ENCODE measurements around the gene RFC1. TPM values are rescaled to one million over a fixed set of nuclear protein-coding genes. Genes with fewer than 3 reads are reported as not detected.

The RFC1 gene
- total and polyA plus RNA-seq, 2 experiments from 2014 or later: 26.0 to 44.0 TPM

DNA sequence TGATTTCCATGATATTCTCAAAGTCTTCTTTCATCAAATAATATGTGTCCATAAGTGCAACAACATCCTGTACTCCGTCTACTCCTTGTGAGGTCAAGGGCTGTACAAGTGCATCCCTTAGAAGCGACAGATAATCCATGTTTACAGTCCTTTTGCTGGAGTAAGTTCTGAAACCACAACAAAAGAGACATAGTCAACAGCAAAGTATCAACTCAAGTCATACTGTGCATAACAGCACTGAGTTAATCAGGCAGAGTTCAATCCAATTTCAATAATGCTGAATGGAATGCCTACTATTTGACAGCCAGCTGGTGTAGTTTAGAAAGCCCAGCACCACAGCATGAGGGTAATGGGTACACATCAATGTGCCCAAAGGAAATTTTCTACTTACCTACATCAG is 74.5 kb downstream of the RFC1 start:
- H2AFZ ChIP-seq: no peak overlapping the region
- peaks cover 2% of the 10 kb centered on the region for H4K20me1 ChIP-seq (ENCODE audit: insufficient read depth, poor library complexity, severe bottlenecking)
- TF ChIP-seq EZH2 (IDR thresholded peaks at IDR 0.05; ENCODE audit: borderline replicate concordance): no peak
- TF ChIP-seq EZH2phosphoT487 (IDR thresholded peaks at IDR 0.05; ENCODE audit: low read depth, severe bottlenecking, unreplicated experiment): no peak
- TF ChIP-seq, protein P1, sequence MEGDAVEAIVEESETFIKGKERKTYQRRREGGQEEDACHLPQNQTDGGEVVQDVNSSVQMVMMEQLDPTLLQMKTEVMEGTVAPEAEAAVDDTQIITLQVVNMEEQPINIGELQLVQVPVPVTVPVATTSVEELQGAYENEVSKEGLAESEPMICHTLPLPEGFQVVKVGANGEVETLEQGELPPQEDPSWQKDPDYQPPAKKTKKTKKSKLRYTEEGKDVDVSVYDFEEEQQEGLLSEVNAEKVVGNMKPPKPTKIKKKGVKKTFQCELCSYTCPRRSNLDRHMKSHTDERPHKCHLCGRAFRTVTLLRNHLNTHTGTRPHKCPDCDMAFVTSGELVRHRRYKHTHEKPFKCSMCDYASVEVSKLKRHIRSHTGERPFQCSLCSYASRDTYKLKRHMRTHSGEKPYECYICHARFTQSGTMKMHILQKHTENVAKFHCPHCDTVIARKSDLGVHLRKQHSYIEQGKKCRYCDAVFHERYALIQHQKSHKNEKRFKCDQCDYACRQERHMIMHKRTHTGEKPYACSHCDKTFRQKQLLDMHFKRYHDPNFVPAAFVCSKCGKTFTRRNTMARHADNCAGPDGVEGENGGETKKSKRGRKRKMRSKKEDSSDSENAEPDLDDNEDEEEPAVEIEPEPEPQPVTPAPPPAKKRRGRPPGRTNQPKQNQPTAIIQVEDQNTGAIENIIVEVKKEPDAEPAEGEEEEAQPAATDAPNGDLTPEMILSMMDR (IDR thresholded peaks at IDR 0.05; ENCODE audit: poor library complexity): no peak
- peaks cover 3% of the 10 kb centered on the region for H3K36me3 ChIP-seq (replicated peaks; ENCODE audit: insufficient read depth, low read depth)
- no peak for DNase-seq (ENCODE audit: low spot score)
- H3K79me2 ChIP-seq: no peaks in the 10 kb centered on the region
- H3K27me3 ChIP-seq: no peaks in the 10 kb centered on the region
- H3K27ac ChIP-seq: no peak overlapping the region
- H3K4me3 ChIP-seq: no peak overlapping the region
- no peaks in the 10 kb centered on the region for H3K4me1 ChIP-seq (ENCODE audit: insufficient read depth)
- no peaks in the 10 kb centered on the region for H3K9me3 ChIP-seq (ENCODE audit: low read depth)
- H3K9me2 ChIP-seq (replicated peaks; ENCODE audit: insufficient read depth): no peaks in the 10 kb centered on the region
- 98% methylated on average over 2 of the region's 2 CpGs for WGBS (ENCODE audit: low lambda C conversion rate, missing lambda C conversion rate)
- H3K4me2 ChIP-seq: no peak overlapping the region

DNA sequence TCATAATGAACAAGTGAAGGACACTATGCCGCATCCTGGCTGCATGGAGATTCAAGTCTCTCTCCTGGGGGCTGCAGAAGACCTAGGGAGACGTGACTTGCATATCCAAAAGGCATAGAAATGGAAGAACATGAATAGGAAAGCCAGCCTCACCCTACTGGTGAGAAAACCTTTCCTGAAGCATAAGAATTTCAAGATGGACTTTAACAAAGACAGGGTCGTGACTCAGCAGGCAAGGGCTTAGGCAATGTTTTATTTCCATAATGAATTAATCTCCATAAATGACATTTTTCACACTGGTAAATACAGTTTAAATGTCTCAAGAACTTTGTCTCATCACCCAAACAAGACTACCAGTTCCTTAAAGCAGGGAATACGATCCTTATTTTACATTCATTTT is 78.9 kb downstream of the RFC1 start:
- Histone ChIP-seq H3K27me3 (no peaks in the 10 kb centered on the region), H3K4me2 (no peak overlapping the region), H3K36me3 (replicated peaks; ENCODE audit: insufficient read depth, low read depth) (peaks cover 3% of the 10 kb centered on the region), H4K20me1 (ENCODE audit: insufficient read depth, poor library complexity, severe bottlenecking) (peaks cover under 1% of the 10 kb centered on the region), H3K27ac (no peak overlapping the region), H2AFZ (no peak overlapping the region), H3K9me3 (ENCODE audit: low read depth) (no peaks in the 10 kb centered on the region), H3K79me2 (no peaks in the 10 kb centered on the region), H3K9me2 (replicated peaks; ENCODE audit: insufficient read depth) (no peaks in the 10 kb centered on the region), H3K4me1 (ENCODE audit: insufficient read depth) (no peaks in the 10 kb centered on the region), H3K4me3 (no peak overlapping the region)
- DNase-seq (ENCODE audit: low spot score): no peak
- WGBS (ENCODE audit: low lambda C conversion rate, missing lambda C conversion rate): 93% methylated on average over 4 of the region's 4 CpGs
- no peak for TF ChIP-seq EZH2 (IDR thresholded peaks at IDR 0.05; ENCODE audit: borderline replicate concordance)
- TF ChIP-seq EZH2phosphoT487 (IDR thresholded peaks at IDR 0.05; ENCODE audit: low read depth, severe bottlenecking, unreplicated experiment): no peak

DNA sequence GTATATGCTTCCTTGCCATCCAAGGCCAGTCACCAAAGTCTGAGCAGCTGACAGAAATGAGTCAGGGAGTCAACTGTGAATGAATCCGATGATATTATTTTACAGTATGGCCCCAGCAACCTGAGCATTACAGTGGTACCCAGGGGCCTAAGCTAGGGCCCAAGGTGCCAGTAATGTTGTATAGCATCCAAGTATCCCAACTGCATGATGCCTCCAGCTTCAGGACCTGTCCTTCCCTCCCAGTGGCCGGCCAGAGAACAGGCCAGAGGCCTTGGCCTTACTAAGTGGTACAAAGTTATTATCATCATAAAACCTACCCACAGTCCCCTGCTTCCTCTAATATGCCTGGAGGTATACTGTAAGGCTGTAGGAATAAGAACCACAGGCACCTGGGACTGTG is 79.9 kb downstream of the RFC1 start:
- Histone ChIP-seq H3K36me3 (replicated peaks; ENCODE audit: insufficient read depth, low read depth) (no peaks in the 10 kb centered on the region), H3K4me1 (ENCODE audit: insufficient read depth) (no peaks in the 10 kb centered on the region), H3K9me2 (replicated peaks; ENCODE audit: insufficient read depth) (no peaks in the 10 kb centered on the region), H3K4me2 (no peak overlapping the region), H3K27me3 (no peaks in the 10 kb centered on the region), H3K79me2 (no peaks in the 10 kb centered on the region), H3K27ac (no peak overlapping the region), H2AFZ (no peak overlapping the region), H3K9me3 (ENCODE audit: low read depth) (no peaks in the 10 kb centered on the region), H3K4me3 (no peak overlapping the region), H4K20me1 (ENCODE audit: insufficient read depth, poor library complexity, severe bottlenecking) (no peaks in the 10 kb centered on the region)
- TF ChIP-seq EZH2 (IDR thresholded peaks at IDR 0.05; ENCODE audit: borderline replicate concordance): no peak
- TF ChIP-seq, protein P1 (IDR thresholded peaks at IDR 0.05; ENCODE audit: poor library complexity): no peak
- WGBS (ENCODE audit: low lambda C conversion rate, missing lambda C conversion rate): 97% methylated on average over 2 of the region's 2 CpGs
- DNase-seq (ENCODE audit: low spot score): no peak

DNA sequence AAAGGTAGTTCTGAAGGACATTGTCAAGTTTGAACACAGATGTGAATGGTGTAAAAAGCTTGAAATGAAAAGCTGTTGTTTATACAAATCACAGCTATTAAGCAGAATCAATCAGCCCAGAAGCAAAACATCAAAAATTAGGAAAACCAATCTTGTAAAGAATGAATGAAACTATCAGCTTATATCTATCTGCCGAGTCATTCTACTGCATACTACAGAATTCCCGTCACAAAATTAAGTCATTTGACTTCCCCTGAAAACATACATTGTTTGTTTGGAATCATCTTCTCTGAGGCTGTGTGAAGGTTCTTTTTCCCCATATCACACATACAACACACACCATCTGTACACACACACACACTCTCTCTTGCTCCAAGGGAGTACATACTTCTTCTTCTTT is 80.3 kb downstream of the RFC1 start:
- H3K27ac ChIP-seq: no peak overlapping the region
- no peak overlapping the region for H3K4me3 ChIP-seq
- no peaks in the 10 kb centered on the region for H3K79me2 ChIP-seq
- H3K9me3 ChIP-seq (ENCODE audit: low read depth): no peaks in the 10 kb centered on the region
- TF ChIP-seq EZH2phosphoT487 (IDR thresholded peaks at IDR 0.05; ENCODE audit: low read depth, severe bottlenecking, unreplicated experiment) (no peak), EZH2 (IDR thresholded peaks at IDR 0.05; ENCODE audit: borderline replicate concordance) (no peak)
- TF ChIP-seq, protein P1 (IDR thresholded peaks at IDR 0.05; ENCODE audit: poor library complexity): no peak
- no peak overlapping the region for H3K4me2 ChIP-seq
- H2AFZ ChIP-seq: no peak overlapping the region
- H3K9me2 ChIP-seq (replicated peaks; ENCODE audit: insufficient read depth): no peaks in the 10 kb centered on the region
- H4K20me1 ChIP-seq (ENCODE audit: insufficient read depth, poor library complexity, severe bottlenecking): no peaks in the 10 kb centered on the region
- no peaks in the 10 kb centered on the region for H3K36me3 ChIP-seq (replicated peaks; ENCODE audit: insufficient read depth, low read depth)
- no peak for DNase-seq (ENCODE audit: low spot score)
- H3K27me3 ChIP-seq: no peaks in the 10 kb centered on the region
- 95% methylated on average over 2 of the region's 2 CpGs for WGBS (ENCODE audit: low lambda C conversion rate, missing lambda C conversion rate)
- H3K4me1 ChIP-seq (ENCODE audit: insufficient read depth): no peaks in the 10 kb centered on the region
